ENCODE data around the gene C11orf24.
"Not testable (repeated sequence)": the region's sequence is repeated elsewhere in the genome, so short reads cannot be mapped to it uniquely, and the experiment has no call there.

The C11orf24 gene

DNA sequence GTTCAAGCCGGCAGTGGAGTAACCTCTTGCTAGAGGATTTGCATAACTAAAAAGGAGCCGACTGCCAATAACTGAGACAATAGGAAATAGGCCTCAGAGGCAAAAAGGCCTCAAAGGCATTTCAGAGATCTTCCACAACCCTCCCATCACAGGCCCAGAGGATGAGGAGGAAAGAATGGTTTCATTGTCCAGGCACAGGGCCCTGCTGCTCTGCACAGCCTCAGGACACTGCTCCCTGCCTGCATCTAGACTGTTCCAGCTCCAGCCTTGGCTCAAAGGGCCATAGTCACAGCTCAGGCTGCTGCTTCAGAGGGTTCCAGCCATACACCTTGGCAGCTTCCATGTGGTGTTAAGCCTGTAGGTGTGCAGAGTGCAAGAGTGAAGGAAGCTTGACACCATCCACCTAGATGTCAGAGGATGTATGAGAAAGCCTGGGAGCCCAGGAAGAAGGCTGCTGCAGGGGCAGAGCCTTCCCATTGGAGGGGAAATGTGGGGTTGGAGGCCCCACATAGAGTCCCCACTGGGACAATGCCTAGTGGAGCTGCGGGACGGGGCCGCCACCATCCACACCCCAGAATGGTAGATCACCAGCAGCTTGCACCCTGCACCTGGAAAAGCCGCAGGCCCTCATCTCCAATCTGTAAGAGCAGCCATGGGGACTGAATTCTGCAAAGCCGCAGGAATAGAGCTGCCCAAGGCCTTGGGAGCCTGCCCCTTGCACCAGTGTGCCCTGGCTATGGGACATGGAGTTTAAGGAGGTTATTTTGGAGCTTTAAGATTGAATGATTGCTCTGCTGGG lies 32.4 kb upstream of the C11orf24 start:
- TF ChIP-seq, protein P1, sequence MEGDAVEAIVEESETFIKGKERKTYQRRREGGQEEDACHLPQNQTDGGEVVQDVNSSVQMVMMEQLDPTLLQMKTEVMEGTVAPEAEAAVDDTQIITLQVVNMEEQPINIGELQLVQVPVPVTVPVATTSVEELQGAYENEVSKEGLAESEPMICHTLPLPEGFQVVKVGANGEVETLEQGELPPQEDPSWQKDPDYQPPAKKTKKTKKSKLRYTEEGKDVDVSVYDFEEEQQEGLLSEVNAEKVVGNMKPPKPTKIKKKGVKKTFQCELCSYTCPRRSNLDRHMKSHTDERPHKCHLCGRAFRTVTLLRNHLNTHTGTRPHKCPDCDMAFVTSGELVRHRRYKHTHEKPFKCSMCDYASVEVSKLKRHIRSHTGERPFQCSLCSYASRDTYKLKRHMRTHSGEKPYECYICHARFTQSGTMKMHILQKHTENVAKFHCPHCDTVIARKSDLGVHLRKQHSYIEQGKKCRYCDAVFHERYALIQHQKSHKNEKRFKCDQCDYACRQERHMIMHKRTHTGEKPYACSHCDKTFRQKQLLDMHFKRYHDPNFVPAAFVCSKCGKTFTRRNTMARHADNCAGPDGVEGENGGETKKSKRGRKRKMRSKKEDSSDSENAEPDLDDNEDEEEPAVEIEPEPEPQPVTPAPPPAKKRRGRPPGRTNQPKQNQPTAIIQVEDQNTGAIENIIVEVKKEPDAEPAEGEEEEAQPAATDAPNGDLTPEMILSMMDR (IDR thresholded peaks at IDR 0.05; ENCODE audit: extremely low read depth, insufficient read depth, missing control alignments), result no peak
- in situ Hi-C loops (cut with MboI; ENCODE audit: low pct_unique_long_range_greater_than_20kb, low sequenced_read_pairs, unreplicated experiment), result no loop called here
- no peak for DNase-seq (ENCODE audit: low spot score)

- TF ChIP-seq, protein P1 (IDR thresholded peaks at IDR 0.05; ENCODE audit: extremely low read depth, insufficient read depth, missing control alignments), result no peak
- DNase-seq (ENCODE audit: low spot score), result no peak
- in situ Hi-C loops (cut with MboI; ENCODE audit: low pct_unique_long_range_greater_than_20kb, low sequenced_read_pairs, unreplicated experiment), result no loop called here
These were observed 31.3 kb upstream of the C11orf24 start for GRCh38 chr11:68303083-68303482.

GRCh38 chr11:68302670-68303069 lies 30.9 kb upstream of the C11orf24 start:
- TF ChIP-seq, protein P1 (IDR thresholded peaks at IDR 0.05; ENCODE audit: extremely low read depth, insufficient read depth, missing control alignments), result no peak
- in situ Hi-C loops (cut with MboI; ENCODE audit: low pct_unique_long_range_greater_than_20kb, low sequenced_read_pairs, unreplicated experiment), result no loop called here
- no peak for DNase-seq (ENCODE audit: low spot score)

DNA sequence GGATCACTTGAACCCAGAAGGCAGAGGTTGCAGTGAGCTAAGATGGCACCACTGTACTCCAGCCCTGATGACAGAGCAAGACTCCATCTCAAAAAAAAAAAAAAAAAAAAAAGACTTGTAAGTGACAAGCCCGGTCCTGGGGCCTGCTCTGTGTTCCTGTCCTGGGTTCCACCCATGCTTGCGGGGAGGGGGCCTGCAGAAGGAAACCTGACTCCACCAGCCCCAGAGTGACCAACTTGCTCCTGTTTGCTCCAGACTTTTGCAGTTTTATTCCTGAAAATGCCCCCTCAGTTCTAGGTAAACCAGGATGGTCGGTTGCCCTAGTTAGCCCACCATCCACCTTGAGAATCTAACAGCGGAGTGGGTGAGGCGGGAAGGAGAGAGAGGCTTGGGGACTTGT lies 30.5 kb upstream of the C11orf24 start:
- TF ChIP-seq, protein P1 (IDR thresholded peaks at IDR 0.05; ENCODE audit: extremely low read depth, insufficient read depth, missing control alignments), result no peak
- in situ Hi-C loops (cut with MboI; ENCODE audit: low pct_unique_long_range_greater_than_20kb, low sequenced_read_pairs, unreplicated experiment), result no loop called here
- no peak for DNase-seq (ENCODE audit: low spot score)

DNA sequence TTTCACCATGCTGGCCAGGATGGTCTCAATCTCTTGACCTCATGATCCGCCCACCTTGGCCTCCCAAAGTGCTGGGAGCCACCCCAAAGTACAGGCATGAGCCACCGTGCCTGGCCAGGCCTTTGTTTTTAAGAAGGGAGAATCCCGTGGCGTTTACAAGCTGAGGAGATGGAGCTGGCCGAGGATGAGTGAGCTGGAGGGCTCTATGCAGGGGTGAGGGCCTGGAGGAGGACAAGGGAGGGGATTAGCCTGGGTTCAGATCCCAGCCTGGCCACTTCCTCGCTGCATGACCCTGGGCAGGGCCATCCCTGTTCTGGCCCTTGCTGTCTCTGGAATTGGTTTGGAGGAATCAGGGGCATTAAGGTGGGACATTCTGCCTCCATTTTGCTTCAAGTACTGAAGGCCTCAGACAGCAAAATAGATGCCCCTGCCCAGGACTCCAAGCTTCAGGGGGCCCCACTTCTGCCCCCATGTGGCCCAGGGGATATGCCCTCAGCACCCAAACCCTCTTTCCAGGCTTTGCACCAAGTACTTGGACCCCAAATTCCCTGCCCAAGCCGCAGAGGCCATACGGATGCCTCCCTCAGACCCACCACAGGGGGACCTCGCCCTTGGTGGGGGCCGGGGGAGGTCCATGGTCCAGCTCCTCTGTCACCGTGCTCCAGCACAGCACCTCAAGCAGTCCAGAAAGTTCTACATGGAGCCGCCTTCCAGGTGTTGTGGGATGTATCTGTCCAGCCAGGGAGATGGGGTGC lies 28.5 kb upstream of the C11orf24 start:
- no peak for DNase-seq (ENCODE audit: low spot score)
- in situ Hi-C loops (cut with MboI; ENCODE audit: low pct_unique_long_range_greater_than_20kb, low sequenced_read_pairs, unreplicated experiment), result no loop called here
- TF ChIP-seq, protein P1 (IDR thresholded peaks at IDR 0.05; ENCODE audit: extremely low read depth, insufficient read depth, missing control alignments), result no peak

DNA sequence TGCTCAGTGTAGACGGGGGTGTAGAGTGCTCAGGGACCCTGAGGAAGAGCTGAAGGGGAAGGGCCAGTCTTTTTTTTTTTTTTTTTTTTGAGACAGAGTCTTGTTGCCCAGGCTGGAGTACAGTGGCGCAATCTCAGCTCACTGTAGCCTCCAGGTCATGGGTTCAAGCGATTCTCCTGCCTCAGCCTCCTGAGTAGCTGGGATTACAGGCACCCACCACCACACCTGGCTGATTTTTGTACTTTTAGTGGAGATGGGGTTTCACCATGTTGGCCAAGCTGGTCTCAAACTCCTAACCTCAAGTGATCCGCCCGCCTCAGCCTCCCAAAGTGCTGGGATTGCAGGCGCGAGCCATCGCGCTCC lies 27.7 kb upstream of the C11orf24 start:
- not testable (repeated sequence) for DNase-seq (ENCODE audit: low spot score)
- in situ Hi-C loops (cut with MboI; ENCODE audit: low pct_unique_long_range_greater_than_20kb, low sequenced_read_pairs, unreplicated experiment), result loop anchor here (5.0 kb wide), 1 partner anchor 47 kb away; no protein-coding TSS in a partner anchor
